Measurements from ENCODE around the gene CCNJ. TPM values are rescaled to one million over a fixed set of nuclear protein-coding genes. Genes with fewer than 3 reads are reported as not detected.

Gene CCNJ
- total and polyA plus RNA-seq, 2 donors (not counting 1 experiment from before 2014, with no cell fraction given) = 5.6 to 5.7 TPM

- H2AFZ ChIP-seq (ENCODE audit: low read length) = no peak overlapping the region
- no peak overlapping the region for H3K4me3 ChIP-seq (replicated peaks in 1 of 4; ENCODE audit: control extremely low read depth in 1 of 4, insufficient read depth in 1 of 4, low read depth in 3 of 4, low read length in 4 of 4)
- TF ChIP-seq EZH2 (IDR thresholded peaks at IDR 0.05; ENCODE audit: low read length, missing control alignments) (no peak), CTCF (conservative IDR thresholded peaks at IDR 0.05 in 1 of 2, IDR thresholded peaks at IDR 0.05 in 1 of 2; ENCODE audit: low read depth in 1 of 2, low read length in 2 of 2) (no peak)
- no peak overlapping the region for H3K9ac ChIP-seq (ENCODE audit: insufficient read depth, low read length)
- no peak overlapping the region for H3K4me2 ChIP-seq (ENCODE audit: extremely low read depth, insufficient read depth, low read length)
- no peaks in the 10 kb centered on the region for H3K27me3 ChIP-seq (ENCODE audit: control insufficient read depth, insufficient read depth, low read length)
- no peaks in the 10 kb centered on the region for H3K4me1 ChIP-seq (ENCODE audit: control insufficient read depth, extremely low read depth, insufficient read depth, low read length)
- H3K79me2 ChIP-seq (ENCODE audit: control insufficient read depth, insufficient read depth, low read length) = no peaks in the 10 kb centered on the region
- no peaks in the 10 kb centered on the region for H4K20me1 ChIP-seq (ENCODE audit: control insufficient read depth, extremely low read depth, insufficient read depth, low read length)
- no peaks in the 10 kb centered on the region for H3K36me3 ChIP-seq (ENCODE audit: control insufficient read depth, insufficient read depth, low read length)
- DNase-seq (ENCODE audit: low read depth in 2 of 2) = no peak
- H3K9me3 ChIP-seq (ENCODE audit: control insufficient read depth, insufficient read depth, low read depth, low read length) = no peaks in the 10 kb centered on the region
- H3K27ac ChIP-seq (ENCODE audit: insufficient read depth, low read length) = no peak overlapping the region
Measured at GRCh38 chr10:96107623-96108038, 64.2 kb downstream of the CCNJ start.

Other genes starting within 250 kb of the CCNJ start
- 0.26 and 0.33 TPM in 2 replicates for gene CC2D2B, start 135.6 kb upstream of the CCNJ start, total RNA-seq
- not detected in 2 replicates for gene CC2D2B, start 135.6 kb upstream of the CCNJ start, polyA plus RNA-seq
- gene ZNF518A, start 86.7 kb downstream of the CCNJ start, total RNA-seq = 16.4 and 19.0 TPM in 2 replicates
- 4.0 and 5.2 TPM in 2 replicates for gene ZNF518A, start 86.7 kb downstream of the CCNJ start, polyA plus RNA-seq
- gene BLNK, start 228.0 kb downstream of the CCNJ start, total RNA-seq = 0.33 and 0.51 TPM in 2 replicates
- gene BLNK, start 228.0 kb downstream of the CCNJ start, polyA plus RNA-seq = not detected in 2 replicates